HUES48 (cell line): ENCODE results near the gene BRD2.

ENCODE experiments used
- H3K27ac ChIP-seq: one replicate; pipeline ENCODE4 v1.7.0; 2013; ENCODE audit warnings: low read depth, low read length, inconsistent platforms
- H3K27me3 ChIP-seq: 2 replicates; pipeline ENCODE4 v1.6.1; 2013; ENCODE audit warnings: mild to moderate bottlenecking, low read length; ENCODE audit not compliant: control insufficient read depth, insufficient read depth
- H3K36me3 ChIP-seq: 2 replicates; pipeline ENCODE4 v1.6.1; 2013; ENCODE audit warnings: low read length; ENCODE audit not compliant: control insufficient read depth, insufficient read depth
- H3K4me1 ChIP-seq: 2 replicates; pipeline ENCODE4 v1.6.1; 2013; ENCODE audit warnings: mild to moderate bottlenecking, low read length; ENCODE audit not compliant: control insufficient read depth, insufficient read depth
- H3K4me3 ChIP-seq: 2 replicates; pipeline ENCODE4 v1.5.1; 2013; ENCODE audit warnings: mild to moderate bottlenecking, low read depth, low read length
- H3K9ac ChIP-seq: 2 replicates; pipeline ENCODE4 v1.6.1; 2013; ENCODE audit warnings: mild to moderate bottlenecking, low read depth, low read length, moderate library complexity
- H3K9me3 ChIP-seq: 2 replicates; pipeline ENCODE4 v1.6.1; 2013; ENCODE audit warnings: low read length; ENCODE audit not compliant: control insufficient read depth, insufficient read depth

The BRD2 gene

GRCh38 chr6:32982702-32983492, 14.5 kb downstream of the BRD2 start:
- H3K9ac ChIP-seq, result no peak overlapping the region
- H3K27ac ChIP-seq, result no peak overlapping the region
- H3K4me1 ChIP-seq, result peaks cover 2% of the 10 kb centered on the region; the same call in 1 of the 2 replicates

DNA sequence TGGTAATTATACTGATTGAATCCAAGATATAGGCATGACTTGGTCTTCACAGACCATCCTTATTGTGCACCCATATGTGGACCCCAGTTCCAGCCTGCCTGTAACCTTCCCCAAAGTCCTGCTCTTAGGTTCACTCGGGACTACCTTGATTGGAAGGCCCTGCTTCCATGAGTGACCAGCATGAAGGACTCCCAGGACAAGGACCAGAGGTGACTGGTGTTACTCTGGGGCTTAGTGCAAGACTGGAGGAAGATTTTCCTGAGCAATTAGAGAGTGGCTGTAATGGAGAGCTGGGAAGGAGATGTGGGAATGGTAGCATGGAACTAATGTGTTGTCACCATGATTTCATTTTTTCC, 15.1 kb downstream of the BRD2 start:
- Histone ChIP-seq H3K4me3 (no peak overlapping the region), H3K27me3 (no peaks in the 10 kb centered on the region), H3K9me3 (no peaks in the 10 kb centered on the region), H3K4me1 (peaks cover 7% of the 10 kb centered on the region), H3K36me3 (peaks cover 34% of the 10 kb centered on the region), H3K9ac (no peak overlapping the region), H3K27ac (peak overlapping the region; percentile 7)

More at GRCh38 chr6:32982702-32983492, 14.5 kb downstream of the BRD2 start:
- Histone ChIP-seq H3K27me3 (no peaks in the 10 kb centered on the region), H3K4me3 (no peak overlapping the region), H3K36me3 (peaks cover 40% of the 10 kb centered on the region), H3K9me3 (no peaks in the 10 kb centered on the region)

DNA sequence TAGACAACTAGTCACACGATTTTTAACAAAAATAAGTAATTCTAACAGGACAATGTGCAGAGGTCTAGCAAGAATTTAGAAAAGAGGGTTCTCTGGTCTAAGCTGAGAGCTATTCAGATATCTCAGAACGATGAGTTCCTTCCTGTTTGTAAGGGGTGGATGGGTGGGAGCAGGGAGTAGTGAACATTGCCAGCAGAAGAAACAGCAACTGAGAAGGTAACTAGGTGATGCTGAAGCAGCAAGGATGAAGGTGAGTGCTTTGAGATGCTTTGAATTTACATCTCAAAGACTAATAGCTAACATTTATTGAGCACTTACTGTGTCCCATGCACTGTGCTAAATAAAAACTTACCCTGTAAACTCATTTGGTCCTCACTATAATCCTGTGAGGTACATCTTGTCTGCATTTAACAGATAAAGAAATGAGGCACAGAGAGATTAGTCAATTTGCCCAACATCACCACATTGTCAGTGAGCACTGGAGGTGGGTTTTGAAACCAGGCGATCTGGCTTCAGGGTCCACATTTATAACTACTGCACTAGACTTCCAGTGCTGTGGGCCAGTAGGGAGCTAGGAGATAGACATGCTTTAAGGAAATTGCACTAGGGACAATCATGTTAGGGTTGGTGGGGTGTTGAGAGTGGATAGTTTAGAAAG, 15.7 kb downstream of the BRD2 start:
- no peaks in the 10 kb centered on the region for H3K27me3 ChIP-seq
- H3K9ac ChIP-seq, result no peak overlapping the region
- H3K9me3 ChIP-seq, result no peaks in the 10 kb centered on the region
- no peak overlapping the region for H3K4me3 ChIP-seq
- peaks cover 28% of the 10 kb centered on the region for H3K36me3 ChIP-seq
- peak overlapping the region; percentile 48 for H3K27ac ChIP-seq
- peaks cover 7% of the 10 kb centered on the region for H3K4me1 ChIP-seq

DNA sequence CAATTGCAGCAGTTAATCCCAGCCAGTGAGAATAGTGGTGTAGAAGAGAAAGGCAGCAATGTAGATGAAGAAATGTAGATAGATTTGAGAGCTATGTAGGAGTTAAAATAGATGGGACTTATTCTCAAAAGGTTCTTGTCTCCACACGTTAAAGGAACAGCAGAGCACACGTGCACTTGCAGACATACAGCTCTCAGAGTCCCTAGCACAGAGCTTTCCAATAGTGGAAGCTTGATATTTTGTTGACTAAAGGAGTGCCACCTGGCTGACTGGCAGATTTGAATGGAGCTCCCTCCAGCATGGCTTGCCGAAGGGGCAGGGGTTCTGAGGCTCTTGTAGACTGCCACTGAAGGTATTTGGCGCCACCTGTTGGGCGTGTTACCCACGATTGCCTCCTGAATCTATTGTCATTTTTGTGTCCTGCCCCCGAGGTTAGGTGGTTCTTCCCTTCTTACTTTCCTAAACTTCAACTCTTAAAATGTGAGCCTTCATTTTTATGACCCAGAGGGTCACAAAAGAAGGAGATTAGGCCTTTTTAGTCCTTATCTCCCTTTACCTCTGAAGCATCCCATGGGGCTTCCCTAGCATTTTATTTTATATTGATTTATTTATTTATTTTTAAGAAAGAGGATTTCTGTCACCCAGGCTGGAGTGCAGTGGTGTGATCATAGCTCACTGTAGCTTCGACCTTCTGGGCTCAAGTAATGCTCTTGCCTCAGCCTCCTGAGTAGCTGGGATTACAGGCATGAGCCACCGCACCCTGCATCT, 16.4 kb downstream of the BRD2 start:
- H3K27me3 ChIP-seq, result no peaks in the 10 kb centered on the region
- no peaks in the 10 kb centered on the region for H3K9me3 ChIP-seq
- H3K9ac ChIP-seq, result no peak overlapping the region
- H3K4me1 ChIP-seq, result peaks cover 7% of the 10 kb centered on the region
- no peak overlapping the region for H3K4me3 ChIP-seq
- peak overlapping the region; percentile 48 for H3K27ac ChIP-seq
- H3K36me3 ChIP-seq, result peaks cover 21% of the 10 kb centered on the region

DNA sequence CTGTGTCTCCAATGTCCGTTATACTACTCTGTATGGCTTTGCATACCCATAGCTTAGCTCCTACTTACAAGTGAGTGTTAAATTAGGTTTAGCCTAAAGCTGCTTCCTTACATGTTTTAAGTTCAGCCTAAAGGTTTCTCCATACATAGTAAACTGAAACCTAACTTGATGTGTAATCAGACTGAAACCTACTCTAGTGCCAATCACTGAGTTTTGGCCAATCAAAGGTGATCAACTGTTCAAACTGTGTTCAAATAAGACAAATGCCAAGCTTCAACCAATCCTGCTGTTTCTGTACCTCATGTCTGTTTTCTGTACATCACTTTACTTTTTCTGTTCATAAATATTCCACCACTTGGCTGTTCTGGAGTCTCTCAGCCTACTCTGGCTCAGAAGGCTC, 21.0 kb downstream of the BRD2 start:
- no peak overlapping the region for H3K9ac ChIP-seq
- H3K9me3 ChIP-seq, result no peaks in the 10 kb centered on the region
- no peak overlapping the region for H3K27ac ChIP-seq
- no peak overlapping the region for H3K4me3 ChIP-seq
- no peaks in the 10 kb centered on the region for H3K27me3 ChIP-seq
- peaks cover 7% of the 10 kb centered on the region for H3K4me1 ChIP-seq
- no peaks in the 10 kb centered on the region for H3K36me3 ChIP-seq

DNA sequence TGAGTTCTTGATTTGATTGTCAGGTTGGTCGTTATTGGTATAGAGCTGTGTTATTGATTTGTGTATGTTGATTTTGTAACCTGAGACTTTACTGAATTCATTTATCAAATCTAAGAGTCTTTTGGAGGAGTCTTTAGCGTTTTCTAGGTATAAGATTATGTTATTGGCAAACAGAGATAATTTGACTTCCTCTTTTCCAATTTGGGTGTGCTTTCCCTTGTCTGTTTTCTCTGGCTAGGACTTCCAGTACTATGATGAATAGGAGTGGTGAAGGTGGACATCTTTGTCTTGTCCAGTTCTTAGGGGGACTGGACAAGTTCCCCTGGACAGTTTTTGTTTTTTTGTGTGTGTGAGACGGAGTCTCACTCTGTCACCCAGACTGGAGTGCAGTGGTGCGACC, 23.6 kb downstream of the BRD2 start:
- H3K27me3 ChIP-seq, result no peaks in the 10 kb centered on the region
- H3K4me1 ChIP-seq, result peaks cover 7% of the 10 kb centered on the region
- H3K9ac ChIP-seq, result no peak overlapping the region
- H3K9me3 ChIP-seq, result no peaks in the 10 kb centered on the region
- H3K4me3 ChIP-seq, result no peak overlapping the region
- H3K36me3 ChIP-seq, result no peaks in the 10 kb centered on the region
- H3K27ac ChIP-seq, result no peak overlapping the region

GRCh38 chr6:32993363-32993973, 25.1 kb downstream of the BRD2 start:
- no peaks in the 10 kb centered on the region for H3K9me3 ChIP-seq
- no peaks in the 10 kb centered on the region for H3K36me3 ChIP-seq
- H3K27me3 ChIP-seq, result no peaks in the 10 kb centered on the region
- H3K4me3 ChIP-seq, result no peak overlapping the region
- H3K27ac ChIP-seq, result no peak overlapping the region
- no peaks in the 10 kb centered on the region for H3K4me1 ChIP-seq
- no peak overlapping the region for H3K9ac ChIP-seq

- Histone ChIP-seq H3K9ac (no peak overlapping the region), H3K36me3 (no peaks in the 10 kb centered on the region), H3K27ac (no peak overlapping the region), H3K9me3 (no peaks in the 10 kb centered on the region), H3K4me3 (no peak overlapping the region), H3K4me1 (no peaks in the 10 kb centered on the region), H3K27me3 (no peaks in the 10 kb centered on the region)
Observed at GRCh38 chr6:32995448-32995847, 27.1 kb downstream of the BRD2 start.

- no peak overlapping the region for H3K4me3 ChIP-seq
- no peaks in the 10 kb centered on the region for H3K36me3 ChIP-seq
- H3K27ac ChIP-seq, result no peak overlapping the region
- H3K4me1 ChIP-seq, result no peaks in the 10 kb centered on the region
- no peaks in the 10 kb centered on the region for H3K27me3 ChIP-seq
- no peak overlapping the region for H3K9ac ChIP-seq
- H3K9me3 ChIP-seq, result no peaks in the 10 kb centered on the region
Observed at GRCh38 chr6:33000055-33000454, 31.7 kb downstream of the BRD2 start.

DNA sequence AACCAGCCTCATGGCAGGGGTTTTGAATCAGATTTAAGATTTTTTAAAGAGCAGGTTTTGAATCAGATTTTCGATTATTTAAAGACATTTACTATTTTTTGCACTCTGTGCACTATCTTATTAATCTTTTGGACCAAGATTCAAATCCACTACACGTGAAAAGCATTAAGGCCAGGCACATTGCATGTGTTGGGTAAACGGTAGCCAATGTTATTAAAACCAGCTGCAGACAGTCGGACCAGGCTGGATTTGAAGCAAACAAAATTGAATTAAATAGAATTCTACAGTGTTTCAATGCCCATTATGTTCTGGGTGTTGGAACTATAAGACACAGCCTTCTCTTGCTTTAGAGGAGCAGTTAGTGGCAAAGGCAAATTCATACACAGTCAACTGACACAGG, 33.3 kb downstream of the BRD2 start:
- peaks cover 10% of the 10 kb centered on the region for H3K36me3 ChIP-seq
- no peak overlapping the region for H3K4me3 ChIP-seq
- no peaks in the 10 kb centered on the region for H3K9me3 ChIP-seq
- no peak overlapping the region for H3K9ac ChIP-seq
- H3K27me3 ChIP-seq, result no peaks in the 10 kb centered on the region
- H3K4me1 ChIP-seq, result no peaks in the 10 kb centered on the region
- no peak overlapping the region for H3K27ac ChIP-seq
